ENCODE data around the gene GLS2.
"Not testable (repeated sequence)": the region's sequence is repeated elsewhere in the genome, so short reads cannot be mapped to it uniquely, and the experiment has no call there.

The GLS2 gene

DNA sequence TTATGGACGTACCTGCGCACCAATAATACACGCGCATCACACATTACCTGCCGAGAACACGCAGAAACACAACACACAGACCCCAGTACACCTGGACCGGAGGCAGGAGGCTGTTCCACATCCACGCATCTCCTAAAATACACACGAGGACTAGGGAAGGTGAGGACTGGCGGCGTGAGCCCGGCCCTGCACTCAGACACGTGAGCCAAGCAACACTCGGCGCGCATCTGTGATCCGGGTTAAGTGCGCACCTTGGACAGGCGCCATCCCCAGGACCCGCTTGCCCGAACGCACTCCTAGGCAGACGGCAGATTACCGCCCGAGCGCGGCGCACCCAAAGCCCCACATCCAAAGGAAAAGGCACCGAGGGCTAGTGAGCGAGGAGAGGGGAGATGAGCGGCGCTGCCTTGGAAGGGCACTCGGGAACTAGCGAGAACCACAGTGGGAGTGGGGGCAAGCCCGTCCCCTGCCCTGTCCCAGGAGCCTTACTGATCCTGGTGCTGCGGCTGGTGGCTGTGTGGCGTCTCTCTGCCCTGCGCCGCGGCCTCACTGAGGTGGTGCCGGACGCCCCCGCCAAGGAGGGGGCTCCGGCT lies 417 bp downstream of the GLS2 start:
- DNase-seq: peak; percentile 35

- no peak for DNase-seq
These were observed 1.3 kb downstream of the GLS2 start for GRCh38 chr12:56486694-56487093.

GRCh38 chr12:56484566-56484965 lies 3.4 kb downstream of the GLS2 start:
- no peak for DNase-seq

GRCh38 chr12:56479625-56480024 lies 8.3 kb downstream of the GLS2 start:
- DNase-seq: no peak

GRCh38 chr12:56477521-56478225 lies 10.3 kb downstream of the GLS2 start:
- no peak for DNase-seq

DNA sequence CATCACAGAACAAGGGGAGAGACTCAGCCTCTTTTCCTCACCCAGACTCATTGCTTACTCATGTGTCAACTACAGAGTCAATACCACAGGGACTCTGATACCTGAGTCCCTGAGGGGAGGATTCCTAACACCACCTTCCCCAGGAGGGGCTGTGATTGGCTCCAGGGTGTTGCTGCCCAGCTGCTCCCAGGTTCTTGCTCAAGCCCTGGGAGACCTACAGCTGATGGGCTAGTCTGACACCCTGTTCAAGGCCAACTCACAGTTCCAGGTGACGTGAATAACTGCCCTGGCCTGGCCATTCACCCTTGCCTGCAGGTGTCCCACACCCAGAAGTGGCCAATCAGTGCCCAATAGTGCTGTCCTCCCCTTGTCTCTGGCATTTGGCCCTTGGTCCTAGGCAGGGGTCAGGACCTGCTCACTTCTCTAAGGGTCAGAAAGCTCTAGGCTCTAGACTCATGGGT lies 11.0 kb downstream of the GLS2 start:
- no peak for DNase-seq

DNA sequence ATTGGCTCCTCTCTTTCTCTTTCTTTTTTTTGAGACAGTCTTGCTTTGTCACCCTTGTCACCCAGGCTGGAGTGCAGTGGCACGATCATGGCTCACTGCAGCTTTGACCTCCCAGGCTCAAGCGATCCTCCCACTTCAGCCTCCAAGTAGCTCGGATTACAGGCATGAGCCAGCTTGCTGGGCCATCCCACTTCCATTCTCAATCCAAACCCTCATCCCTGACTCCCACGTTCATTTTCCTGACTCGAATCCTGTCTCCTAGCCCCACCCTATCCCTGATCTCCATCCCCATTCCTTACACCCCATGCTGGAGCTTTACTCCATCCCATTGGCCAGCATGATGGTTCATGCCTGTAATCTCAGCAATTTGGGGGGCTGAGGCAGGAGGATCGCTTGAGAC lies 11.8 kb downstream of the GLS2 start:
- DNase-seq: no peak

DNA sequence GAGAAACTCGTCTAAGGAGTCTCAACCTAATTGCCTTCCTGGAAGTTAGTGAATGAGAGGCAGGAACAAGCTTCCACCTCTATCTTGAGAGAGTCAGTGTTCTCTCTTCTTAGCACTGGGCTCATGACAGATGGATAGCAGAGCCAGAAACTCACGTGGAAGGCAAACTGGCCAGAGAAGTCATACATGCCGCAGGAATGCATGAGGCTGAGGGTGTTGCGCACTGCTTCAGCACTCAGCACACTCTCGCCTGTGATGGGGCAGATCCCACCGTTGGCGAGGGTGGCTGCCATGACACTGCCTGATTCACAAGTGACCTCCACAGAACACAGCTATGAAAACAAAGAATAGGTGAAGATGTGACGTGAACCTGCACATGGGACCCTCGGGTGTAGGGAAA lies 13.6 kb downstream of the GLS2 start:
- DNase-seq: no peak

DNA sequence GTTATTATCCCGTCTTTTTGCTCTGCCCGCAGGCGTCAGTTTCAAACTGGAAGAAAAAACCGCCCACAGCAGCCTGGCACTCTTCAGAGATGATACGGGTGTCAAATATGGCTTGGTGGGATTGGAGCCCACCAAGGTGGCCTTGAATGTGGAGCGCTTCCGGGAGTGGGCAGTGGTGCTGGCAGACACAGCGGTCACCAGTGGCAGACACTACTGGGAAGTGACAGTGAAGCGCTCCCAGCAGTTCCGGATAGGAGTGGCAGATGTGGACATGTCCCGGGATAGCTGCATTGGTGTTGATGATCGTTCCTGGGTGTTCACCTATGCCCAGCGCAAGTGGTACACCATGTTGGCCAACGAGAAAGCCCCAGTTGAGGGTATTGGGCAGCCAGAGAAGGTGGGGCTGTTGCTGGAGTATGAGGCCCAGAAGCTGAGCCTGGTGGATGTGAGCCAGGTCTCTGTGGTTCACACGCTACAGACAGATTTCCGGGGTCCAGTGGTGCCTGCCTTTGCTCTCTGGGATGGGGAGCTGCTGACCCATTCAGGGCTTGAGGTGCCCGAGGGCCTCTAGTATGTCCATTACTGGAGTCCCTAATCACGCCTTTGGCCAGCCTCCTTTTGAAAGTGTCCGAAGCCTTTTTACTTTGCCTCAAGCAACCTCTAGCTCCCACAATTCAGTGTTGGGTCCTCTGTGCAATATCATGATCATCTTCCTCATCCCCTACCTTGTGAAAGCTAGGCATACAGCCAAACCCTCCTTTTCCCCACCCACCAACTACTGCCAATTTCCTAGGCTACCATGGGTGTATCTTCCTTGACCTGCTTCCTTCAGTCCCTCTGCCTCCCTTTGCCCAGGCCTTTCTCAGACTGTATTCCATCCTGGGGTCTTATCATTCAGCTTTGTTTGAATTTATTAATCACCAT lies 18.7 kb downstream of the GLS2 start:
- DNase-seq: no peak

DNA sequence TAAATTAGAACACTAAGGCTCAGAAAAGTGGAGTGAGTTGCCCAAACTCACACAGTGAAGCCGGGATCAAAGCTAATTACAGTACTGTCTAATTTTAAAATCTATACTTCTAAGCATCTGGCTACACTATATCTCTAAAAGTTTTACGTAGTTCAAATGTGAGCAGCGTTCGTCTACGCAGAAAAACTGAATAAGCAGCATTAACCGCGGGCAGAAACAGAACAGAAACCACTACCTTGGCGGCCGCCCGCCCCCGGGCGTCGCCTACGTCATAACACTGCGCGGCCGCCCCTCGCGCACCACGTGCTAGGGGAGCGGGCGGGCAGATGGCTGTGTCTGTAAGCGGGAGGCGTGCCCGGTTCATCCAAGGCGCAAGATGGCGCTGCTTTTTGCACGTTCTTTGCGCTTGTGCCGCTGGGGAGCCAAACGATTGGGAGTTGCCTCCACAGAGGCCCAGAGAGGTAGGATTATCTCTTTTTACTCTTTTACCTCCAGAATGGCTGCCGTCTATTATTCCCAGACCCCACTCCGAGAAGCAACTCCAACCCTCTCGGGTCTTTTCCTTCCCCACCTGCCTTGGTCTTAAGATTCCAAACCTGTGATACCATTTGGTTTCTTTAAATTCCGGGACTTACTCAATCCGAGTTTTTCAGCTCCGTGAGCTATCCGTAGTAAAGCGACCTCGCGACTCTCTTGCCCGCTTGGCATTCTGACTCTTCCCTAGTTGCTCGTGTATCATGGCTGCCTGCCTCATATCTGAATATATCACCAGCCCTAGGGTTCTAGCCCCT lies 19.6 kb downstream of the GLS2 start, which contains the start of gene SPRYD4:
Gene SPRYD4, plus strand, starts transcription at position 363 of the 791 bp plus-strand sequence. Its CDS starts 14 bp downstream, at position 377.
- peak; percentile 79 for DNase-seq

- no peak for DNase-seq
These were observed 25.4 kb downstream of the GLS2 start for GRCh38 chr12:56462565-56462964.

DNA sequence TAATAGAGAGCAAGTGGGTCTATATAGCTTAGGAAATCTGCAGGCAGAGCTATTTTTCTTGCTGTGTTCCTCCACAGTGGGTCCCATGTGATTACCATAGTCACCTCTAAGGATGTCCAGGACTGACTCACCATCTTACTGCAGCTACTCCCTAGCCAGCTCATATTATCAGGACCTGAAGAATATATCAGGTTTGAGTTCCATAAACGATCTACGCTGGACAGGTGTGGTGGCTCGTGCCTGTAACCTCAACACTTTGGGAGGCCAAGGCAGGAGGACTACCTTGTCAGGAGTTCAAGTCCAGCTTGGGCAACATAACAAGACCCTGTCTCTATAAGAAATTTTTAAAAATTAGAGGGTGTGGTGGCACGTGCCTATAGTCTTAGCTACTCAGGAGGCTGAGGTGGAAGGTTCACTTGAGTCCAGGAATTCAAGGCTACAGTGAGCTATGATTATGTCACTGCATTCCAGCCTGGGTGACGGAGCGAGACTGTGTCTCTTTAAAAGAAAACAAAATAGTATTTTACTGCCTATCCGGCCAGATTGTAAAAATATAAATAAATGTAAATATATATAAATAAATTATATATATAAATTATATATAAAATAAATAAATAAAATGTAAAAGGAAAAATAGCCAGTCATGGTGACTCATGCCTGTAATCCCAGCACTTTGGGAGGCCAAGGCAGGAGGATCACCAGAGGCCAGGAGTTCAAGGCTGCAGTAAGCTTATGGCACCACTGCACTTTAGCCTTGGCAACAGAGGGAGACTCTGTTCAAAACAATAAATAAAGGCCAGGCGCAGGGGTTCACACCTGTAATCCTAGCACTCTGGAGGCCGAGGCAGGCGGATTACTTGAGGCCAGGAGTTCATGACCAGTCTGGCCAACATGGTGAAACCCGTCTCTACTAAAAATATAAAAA lies 26.5 kb downstream of the GLS2 start:
- no peak for DNase-seq

DNA sequence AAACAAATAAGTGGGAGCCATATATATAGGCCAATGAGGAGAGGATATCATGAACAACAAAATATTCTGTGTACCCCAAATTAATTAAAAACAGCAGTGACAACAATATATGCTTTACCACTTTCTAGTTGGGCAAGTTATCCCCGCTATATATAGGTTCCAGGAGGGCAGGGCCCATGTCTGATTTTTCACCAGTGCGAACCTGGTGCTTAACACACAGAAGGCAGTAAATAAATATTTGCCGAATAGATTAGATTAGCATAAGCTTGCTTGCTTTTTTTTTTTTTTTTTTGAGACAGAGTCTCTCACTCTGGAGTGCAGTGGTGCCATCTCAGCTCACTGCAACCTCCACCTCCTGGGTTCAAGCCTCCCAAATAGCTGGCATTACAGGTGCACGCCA lies 30.1 kb downstream of the GLS2 start:
- no peak for DNase-seq

DNA sequence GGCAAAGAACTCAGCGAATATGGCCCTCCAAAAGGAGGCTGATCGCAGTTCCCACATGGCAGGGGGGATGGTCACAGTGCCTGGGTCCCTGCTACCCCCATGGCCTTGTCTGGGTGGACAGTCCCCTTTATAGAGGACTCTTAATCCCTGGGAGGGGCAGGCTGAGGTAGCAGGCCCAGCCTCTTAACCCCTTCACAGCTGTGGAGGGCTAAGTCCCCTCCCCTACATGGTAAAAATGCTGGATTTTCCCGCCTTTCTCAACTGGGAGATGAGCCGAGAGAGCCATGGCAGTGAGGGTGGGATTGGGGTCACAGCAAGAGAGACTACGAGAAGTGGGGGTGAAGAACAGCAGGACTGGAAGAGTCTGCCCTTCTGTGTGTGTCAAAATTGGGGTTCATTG lies 33.4 kb downstream of the GLS2 start, which contains the start of gene MIP:
Gene MIP, minus strand, starts transcription at position 101 of the 400 bp plus-strand sequence. Its CDS starts 44 bp downstream, at position 57.
- no peak for DNase-seq

- no peak for DNase-seq
These were observed 36.8 kb downstream of the GLS2 start for GRCh38 chr12:56451147-56451546.

DNA sequence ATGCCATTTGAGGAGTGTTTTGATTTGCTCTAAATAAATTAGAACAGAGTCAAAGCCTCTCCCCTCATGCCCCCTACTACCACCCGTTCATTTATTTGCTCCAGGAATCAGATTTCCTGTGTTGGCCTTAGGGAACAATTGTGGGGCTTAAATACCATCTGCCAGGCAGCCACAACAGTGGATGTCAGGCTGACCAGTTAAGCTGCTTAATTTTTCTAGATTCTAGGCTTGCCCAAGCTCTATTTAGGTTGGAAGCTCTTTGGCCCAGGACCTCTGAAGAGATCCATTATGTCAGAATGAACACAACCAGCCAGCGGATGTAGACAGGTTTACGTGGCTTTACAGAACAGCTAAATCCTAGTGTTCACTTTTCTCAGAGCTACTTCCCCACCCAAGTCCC lies 37.7 kb downstream of the GLS2 start:
- DNase-seq: no peak

GRCh38 chr12:56449622-56449984 lies 38.4 kb downstream of the GLS2 start:
- DNase-seq: no peak

DNA sequence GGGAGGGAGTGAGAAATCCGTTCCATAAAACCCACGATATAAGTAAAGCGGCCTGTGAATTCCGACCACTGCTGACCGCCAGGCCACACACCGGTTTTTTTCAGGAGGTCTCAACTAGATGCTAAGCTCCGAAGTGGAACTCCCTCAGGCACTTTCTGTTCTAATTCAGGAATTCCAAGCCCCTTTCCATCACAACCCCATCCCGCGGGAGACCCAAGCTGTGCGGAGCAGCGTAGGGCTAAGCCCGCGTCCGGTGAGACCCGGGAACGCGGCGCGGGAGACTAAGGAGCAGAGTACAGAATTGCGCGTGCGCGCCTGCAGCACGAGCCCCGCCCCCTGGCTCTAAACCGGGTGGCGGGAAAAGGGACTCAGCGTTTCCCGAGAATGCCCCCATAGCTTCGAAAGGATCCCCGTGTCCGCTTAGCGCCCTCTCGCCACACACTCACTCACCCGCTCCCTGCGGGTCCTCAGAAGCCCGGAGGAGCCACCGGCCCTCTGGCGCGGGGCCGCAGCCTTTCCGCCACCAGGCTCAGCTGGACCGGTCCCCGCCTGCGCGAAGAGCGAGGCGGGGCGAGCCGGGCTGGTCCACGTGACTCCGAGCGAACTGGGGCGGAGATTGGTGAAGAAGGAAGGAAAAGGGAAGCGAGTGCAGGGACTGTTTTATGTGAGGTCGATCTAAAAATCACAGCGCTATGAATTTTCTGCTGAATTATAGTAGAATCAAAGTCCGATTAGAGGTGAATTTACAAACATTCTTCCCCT lies 38.9 kb downstream of the GLS2 start, which contains the start of gene TIMELESS:
Gene TIMELESS, minus strand, starts transcription at position 567 of the 762 bp plus-strand sequence. CDS start 15,256 bp downstream, outside the sequence.
- DNase-seq: peak; percentile 84

GRCh38 chr12:56443208-56443607 lies 44.8 kb downstream of the GLS2 start:
- not testable (repeated sequence) for DNase-seq

DNA sequence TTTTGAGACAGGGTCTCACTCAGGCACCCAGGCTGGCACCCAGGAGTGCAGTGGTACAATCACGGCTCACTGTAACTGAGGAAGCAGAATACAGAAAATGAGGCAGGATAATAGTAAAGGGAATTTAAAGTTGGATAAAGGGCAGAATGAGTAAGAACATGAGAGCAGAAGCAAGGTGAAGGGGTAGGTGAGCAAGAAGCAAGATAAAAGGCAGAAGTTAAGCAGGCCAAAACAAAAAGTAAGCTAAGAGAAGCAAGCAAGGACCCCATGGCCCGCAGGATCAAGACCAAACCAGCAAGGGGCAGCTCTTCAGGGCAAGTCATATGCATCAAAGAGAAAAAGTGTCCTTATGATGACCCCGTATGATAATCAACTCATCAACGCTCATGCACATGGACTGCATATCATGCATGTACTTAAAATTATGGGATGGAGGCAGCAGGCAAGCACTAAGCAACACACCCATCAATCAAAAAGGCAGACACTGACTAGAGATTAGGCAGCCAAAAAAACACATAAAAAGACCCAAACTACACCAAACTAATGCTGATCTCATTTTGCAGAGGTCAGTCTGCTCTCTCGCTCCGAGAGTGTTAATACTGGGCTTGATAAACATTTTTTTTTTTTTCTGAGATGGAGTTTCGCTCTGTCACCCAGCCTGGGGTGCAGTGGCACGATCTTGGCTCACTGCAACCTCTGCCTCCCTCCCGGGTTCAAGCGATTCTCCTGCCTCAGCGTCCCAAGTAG lies 50.4 kb downstream of the GLS2 start:
- DNase-seq: no peak
